Amniotic stem cell (primary cell): ENCODE measurements around the gene ATG4C.
"Not testable (repeated sequence)": the region's sequence is repeated elsewhere in the genome, so short reads cannot be mapped to it uniquely, and the experiment has no call there.

ENCODE experiments used
- DNase-seq: peaks from one replicate; lab custom pipeline; 2025; lab: John Stamatoyannopoulos, UW

The ATG4C gene

GRCh38 chr1:62783736-62784508 lies at the start of gene ATG4C:
ATG4C (plus strand) TSS chr1:62784132; CDS start chr1:62803787, 19,655 bp downstream.
- peak; percentile 93 for DNase-seq

- DNase-seq: no peak
Measured at GRCh38 chr1:62735491-62736171, 48.3 kb upstream of the ATG4C start.

GRCh38 chr1:62740701-62741100 lies 43.2 kb upstream of the ATG4C start:
- DNase-seq: not testable (repeated sequence)

GRCh38 chr1:62744611-62745577 lies 39.0 kb upstream of the ATG4C start:
- DNase-seq: no peak

GRCh38 chr1:62746086-62746808 lies 37.7 kb upstream of the ATG4C start:
- DNase-seq: peak; percentile 52

GRCh38 chr1:62746809-62747138 lies 37.2 kb upstream of the ATG4C start:
- no peak for DNase-seq

- DNase-seq: no peak
Measured at GRCh38 chr1:62753031-62753965, 30.6 kb upstream of the ATG4C start.

GRCh38 chr1:62754938-62755337 lies 29.0 kb upstream of the ATG4C start:
- not testable (repeated sequence) for DNase-seq

- DNase-seq: not testable (repeated sequence)
Measured at GRCh38 chr1:62756255-62756884, 27.6 kb upstream of the ATG4C start.

GRCh38 chr1:62759232-62759875 lies 24.6 kb upstream of the ATG4C start:
- not testable (repeated sequence) for DNase-seq

- DNase-seq: not testable (repeated sequence)
Measured at GRCh38 chr1:62760021-62760782, 23.7 kb upstream of the ATG4C start.

GRCh38 chr1:62761223-62761870 lies 22.6 kb upstream of the ATG4C start:
- DNase-seq: not testable (repeated sequence)

- not testable (repeated sequence) for DNase-seq
Measured at GRCh38 chr1:62762027-62762426, 21.9 kb upstream of the ATG4C start.

- DNase-seq: no peak
Measured at GRCh38 chr1:62765981-62766380, 18.0 kb upstream of the ATG4C start.

GRCh38 chr1:62768551-62768950 lies 15.4 kb upstream of the ATG4C start:
- not testable (repeated sequence) for DNase-seq

GRCh38 chr1:62772607-62773295 lies 11.2 kb upstream of the ATG4C start:
- no peak for DNase-seq

GRCh38 chr1:62774006-62774405 lies 9.9 kb upstream of the ATG4C start:
- DNase-seq: no peak
